ENCODE measurements around the gene WASF1. TPM values are rescaled to one million over a fixed set of nuclear protein-coding genes. Genes with fewer than 3 reads are reported as not detected.
A peak's percentile ranks its signal among the peaks of the same experiment; 100 is the strongest.
"Not testable (repeated sequence)": the region's sequence is repeated elsewhere in the genome, so short reads cannot be mapped to it uniquely, and the experiment has no call there.

The WASF1 gene
- total RNA-seq, 1 experiment from 2014 or later, result 15.3 TPM

- Histone ChIP-seq H3K4me3 (ENCODE audit: insufficient read depth, low read depth, low read length) (no peak overlapping the region), H3K36me3 (replicated peaks; ENCODE audit: control insufficient read depth, insufficient read depth, low read length) (no peaks in the 10 kb centered on the region), H3K27me3 (ENCODE audit: control insufficient read depth, insufficient read depth, low read length) (no peaks in the 10 kb centered on the region)
- no peak for DNase-seq
Observed at GRCh38 chr6:110085285-110085684, 94.2 kb downstream of the WASF1 start.

DNA sequence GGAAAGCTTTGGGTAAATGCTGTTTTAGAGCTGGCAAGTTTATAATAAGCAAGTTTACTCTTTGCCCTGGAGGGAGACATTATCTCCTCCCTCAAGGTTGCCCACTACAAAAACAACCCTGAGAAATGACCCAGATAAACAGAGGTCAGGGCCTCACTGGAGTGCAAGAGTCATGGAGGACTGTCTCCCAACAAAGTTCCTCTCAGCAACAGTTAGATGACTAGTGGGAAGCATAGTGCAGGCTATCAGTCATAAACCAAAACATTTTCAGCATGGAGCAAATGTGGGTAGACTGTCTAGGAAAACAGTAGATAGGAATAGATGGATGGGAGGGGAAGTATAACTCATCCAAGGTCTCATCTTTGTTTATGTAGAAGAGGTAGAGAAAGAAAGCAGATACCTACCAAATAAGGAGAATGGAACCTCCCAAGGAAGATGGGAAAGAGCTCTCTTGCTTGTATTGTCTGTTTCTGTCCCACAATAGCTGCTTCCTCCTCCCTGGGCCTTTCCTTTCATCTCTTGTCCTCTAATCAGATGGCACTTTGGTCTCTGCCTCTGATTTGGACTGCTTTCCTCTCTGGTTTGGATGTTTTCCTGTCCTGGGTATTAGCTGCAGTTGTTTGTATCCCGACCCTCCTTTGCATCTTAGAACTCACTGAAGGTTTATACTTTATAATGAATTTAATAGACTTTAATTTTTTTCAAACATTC, 95.4 kb downstream of the WASF1 start:
- Histone ChIP-seq H3K4me3 (ENCODE audit: insufficient read depth, low read depth, low read length) (no peak overlapping the region), H3K27me3 (ENCODE audit: control insufficient read depth, insufficient read depth, low read length) (no peaks in the 10 kb centered on the region), H3K36me3 (replicated peaks; ENCODE audit: control insufficient read depth, insufficient read depth, low read length) (no peaks in the 10 kb centered on the region)
- DNase-seq, result no peak

GRCh38 chr6:110075406-110075805, 104.1 kb downstream of the WASF1 start:
- Histone ChIP-seq H3K27me3 (ENCODE audit: control insufficient read depth, insufficient read depth, low read length) (no peaks in the 10 kb centered on the region), H3K4me3 (ENCODE audit: insufficient read depth, low read depth, low read length) (no peak overlapping the region), H3K36me3 (replicated peaks; ENCODE audit: control insufficient read depth, insufficient read depth, low read length) (no peaks in the 10 kb centered on the region)
- DNase-seq, result no peak

DNA sequence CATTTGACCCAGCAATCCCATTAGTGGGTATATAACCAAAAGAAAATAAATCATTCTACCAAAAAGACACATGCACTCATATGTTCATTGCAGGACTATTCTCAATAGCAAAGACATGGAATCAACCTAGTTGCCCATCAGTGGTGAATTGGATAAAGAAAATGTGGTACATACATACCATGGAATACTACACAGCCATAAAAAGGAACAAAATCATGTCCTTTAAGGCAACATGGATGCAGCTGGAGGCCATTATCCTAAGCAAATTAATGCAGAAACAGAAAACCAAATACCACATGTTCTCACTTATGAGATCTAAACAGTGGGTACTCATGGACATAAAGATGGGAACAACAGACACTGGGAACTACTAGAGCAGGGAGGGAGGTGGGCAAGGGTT, 106.0 kb downstream of the WASF1 start:
- DNase-seq; H3K27me3 ChIP-seq (ENCODE audit: control insufficient read depth, insufficient read depth, low read length); H3K36me3 ChIP-seq (replicated peaks; ENCODE audit: control insufficient read depth, insufficient read depth, low read length); H3K4me3 ChIP-seq (ENCODE audit: insufficient read depth, low read depth, low read length): not testable (repeated sequence)

- Histone ChIP-seq H3K36me3 (replicated peaks; ENCODE audit: control insufficient read depth, insufficient read depth, low read length) (no peaks in the 10 kb centered on the region), H3K27me3 (ENCODE audit: control insufficient read depth, insufficient read depth, low read length) (no peaks in the 10 kb centered on the region), H3K4me3 (ENCODE audit: insufficient read depth, low read depth, low read length) (no peak overlapping the region)
- DNase-seq, result no peak
Observed at GRCh38 chr6:110068592-110068967, 110.9 kb downstream of the WASF1 start.

DNA sequence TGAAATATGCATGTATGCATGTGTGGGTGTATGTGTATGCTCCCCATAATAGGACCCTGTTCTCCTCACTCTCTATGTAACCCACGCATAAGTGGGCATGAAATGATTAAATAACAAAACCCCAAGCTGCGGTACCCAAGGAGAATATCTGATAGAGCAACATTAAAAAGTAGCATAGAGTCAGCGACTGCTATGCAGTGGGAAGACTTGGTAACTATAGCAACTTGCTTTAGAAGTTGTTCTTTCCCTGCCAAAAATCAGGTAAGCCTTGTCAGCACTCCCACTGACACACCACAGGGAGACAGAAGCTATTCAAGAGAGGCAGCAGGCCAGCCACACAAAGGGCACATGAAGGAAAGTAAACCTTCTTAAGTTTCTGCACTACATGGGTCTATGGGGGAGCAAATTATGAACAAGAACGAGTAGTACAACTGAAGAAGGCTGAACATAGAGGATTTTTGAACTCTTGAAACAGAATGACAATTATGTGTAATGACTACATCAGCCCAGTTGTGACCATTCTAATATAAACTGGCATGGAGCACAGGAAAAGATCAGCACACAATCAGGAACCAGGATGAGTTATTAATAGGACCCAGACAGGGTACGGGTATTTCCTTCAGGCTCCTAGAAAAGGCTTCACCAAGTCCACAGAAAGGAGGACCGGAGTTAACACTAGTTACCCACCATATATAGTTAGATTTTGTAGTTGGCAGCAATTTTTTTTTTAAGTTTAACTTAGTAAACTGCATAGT, 111.5 kb downstream of the WASF1 start:
- Histone ChIP-seq H3K4me3 (ENCODE audit: insufficient read depth, low read depth, low read length) (no peak overlapping the region), H3K36me3 (replicated peaks; ENCODE audit: control insufficient read depth, insufficient read depth, low read length) (no peaks in the 10 kb centered on the region), H3K27me3 (ENCODE audit: control insufficient read depth, insufficient read depth, low read length) (no peaks in the 10 kb centered on the region)
- DNase-seq, result peak; percentile 35

- no peaks in the 10 kb centered on the region for H3K36me3 ChIP-seq (replicated peaks; ENCODE audit: control insufficient read depth, insufficient read depth, low read length)
- no peak for DNase-seq
- H3K27me3 ChIP-seq (ENCODE audit: control insufficient read depth, insufficient read depth, low read length), result no peaks in the 10 kb centered on the region
- no peak overlapping the region for H3K4me3 ChIP-seq (ENCODE audit: insufficient read depth, low read depth, low read length)
Observed at GRCh38 chr6:110064744-110065524, 114.5 kb downstream of the WASF1 start.

DNA sequence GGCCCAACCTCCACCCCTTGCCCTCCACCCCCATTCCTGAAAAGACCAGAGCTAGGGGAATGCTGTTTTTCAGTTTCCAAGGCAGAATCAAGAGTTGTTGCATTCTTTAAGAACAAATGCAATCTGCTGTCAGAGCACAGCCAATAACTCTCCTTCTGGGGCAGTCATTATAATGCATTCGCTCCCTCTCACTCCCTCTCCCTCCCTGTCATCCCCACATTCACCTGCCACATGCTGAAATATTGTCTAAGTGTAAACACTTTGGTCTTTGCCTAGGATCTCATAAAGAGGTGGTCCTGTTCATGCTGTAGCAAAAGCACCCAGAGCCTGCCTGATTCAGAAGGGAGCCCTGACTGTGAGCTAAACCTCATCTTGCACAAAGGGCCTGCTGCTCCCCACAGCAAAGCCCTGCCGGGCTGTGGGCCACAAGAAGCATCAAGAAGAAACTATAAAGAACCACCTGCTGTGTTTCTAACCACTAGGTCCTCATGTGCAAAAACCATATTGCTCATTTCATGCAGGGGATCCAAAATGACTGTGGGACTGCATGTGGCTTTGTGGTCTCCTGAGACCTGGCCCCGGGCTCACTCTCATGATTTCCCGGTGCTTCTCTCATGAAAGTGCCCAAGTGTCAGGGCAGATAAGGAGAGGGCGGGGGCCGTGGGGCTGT, 115.7 kb downstream of the WASF1 start:
- Histone ChIP-seq H3K4me3 (ENCODE audit: insufficient read depth, low read depth, low read length) (no peak overlapping the region), H3K27me3 (ENCODE audit: control insufficient read depth, insufficient read depth, low read length) (no peaks in the 10 kb centered on the region), H3K36me3 (replicated peaks; ENCODE audit: control insufficient read depth, insufficient read depth, low read length) (no peaks in the 10 kb centered on the region)
- DNase-seq, result no peak

DNA sequence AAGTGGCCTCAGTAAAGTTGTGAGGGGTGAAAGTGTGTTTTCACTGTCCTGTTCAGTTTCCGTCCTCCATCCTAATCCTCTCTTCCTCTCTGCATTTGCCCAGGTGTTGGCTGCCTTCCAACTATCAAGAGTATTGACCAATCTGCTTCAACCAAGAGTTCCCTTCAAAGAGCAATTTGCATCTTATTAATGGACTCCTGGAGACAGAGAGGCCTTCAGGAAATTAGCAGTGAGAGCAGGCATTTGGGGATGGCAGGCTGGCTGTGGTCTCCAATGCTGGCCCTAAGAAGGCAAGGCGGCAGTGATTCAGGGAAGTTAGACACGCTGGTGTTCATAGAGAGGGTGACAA, 124.1 kb downstream of the WASF1 start:
- Histone ChIP-seq H3K36me3 (replicated peaks; ENCODE audit: control insufficient read depth, insufficient read depth, low read length) (no peaks in the 10 kb centered on the region), H3K4me3 (ENCODE audit: insufficient read depth, low read depth, low read length) (no peak overlapping the region), H3K27me3 (ENCODE audit: control insufficient read depth, insufficient read depth, low read length) (no peaks in the 10 kb centered on the region)
- no peak for DNase-seq

DNA sequence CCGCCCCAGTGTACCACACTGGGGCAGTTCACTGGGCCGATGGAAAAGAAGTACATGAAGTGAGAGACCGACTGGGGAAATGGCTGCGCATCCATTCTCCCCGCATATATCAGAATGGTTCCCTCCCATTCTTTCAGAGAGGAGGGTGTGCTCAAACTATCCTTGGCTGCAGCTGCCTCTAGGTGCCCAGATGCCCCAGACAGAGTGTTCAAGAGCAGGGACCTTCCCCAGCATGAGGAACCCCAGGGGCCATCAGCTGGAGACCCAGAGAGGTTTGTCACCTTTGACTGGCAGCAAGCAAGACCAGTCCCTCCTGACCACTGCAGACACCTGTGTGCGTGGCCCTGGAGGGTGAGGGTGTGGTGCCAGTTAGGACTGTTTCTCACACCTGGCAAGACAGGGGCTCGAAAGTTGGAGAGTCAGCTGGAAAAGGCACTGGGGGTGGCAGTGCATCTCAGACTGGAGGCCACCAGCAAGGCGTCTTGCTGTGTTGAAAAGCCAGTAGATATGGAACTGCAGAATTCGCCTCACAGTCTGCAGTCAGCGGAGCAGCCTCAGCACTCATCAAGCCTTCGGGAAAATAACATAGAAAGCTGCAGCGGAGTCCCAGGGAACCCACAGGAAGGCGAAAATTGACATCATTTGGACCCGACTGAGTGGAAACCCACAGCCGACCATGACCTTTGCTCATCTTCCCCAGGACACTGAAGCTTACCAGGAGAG, 124.6 kb downstream of the WASF1 start:
- Histone ChIP-seq H3K27me3 (ENCODE audit: control insufficient read depth, insufficient read depth, low read length) (no peaks in the 10 kb centered on the region), H3K36me3 (replicated peaks; ENCODE audit: control insufficient read depth, insufficient read depth, low read length) (no peaks in the 10 kb centered on the region), H3K4me3 (ENCODE audit: insufficient read depth, low read depth, low read length) (no peak overlapping the region)
- DNase-seq, result no peak

DNA sequence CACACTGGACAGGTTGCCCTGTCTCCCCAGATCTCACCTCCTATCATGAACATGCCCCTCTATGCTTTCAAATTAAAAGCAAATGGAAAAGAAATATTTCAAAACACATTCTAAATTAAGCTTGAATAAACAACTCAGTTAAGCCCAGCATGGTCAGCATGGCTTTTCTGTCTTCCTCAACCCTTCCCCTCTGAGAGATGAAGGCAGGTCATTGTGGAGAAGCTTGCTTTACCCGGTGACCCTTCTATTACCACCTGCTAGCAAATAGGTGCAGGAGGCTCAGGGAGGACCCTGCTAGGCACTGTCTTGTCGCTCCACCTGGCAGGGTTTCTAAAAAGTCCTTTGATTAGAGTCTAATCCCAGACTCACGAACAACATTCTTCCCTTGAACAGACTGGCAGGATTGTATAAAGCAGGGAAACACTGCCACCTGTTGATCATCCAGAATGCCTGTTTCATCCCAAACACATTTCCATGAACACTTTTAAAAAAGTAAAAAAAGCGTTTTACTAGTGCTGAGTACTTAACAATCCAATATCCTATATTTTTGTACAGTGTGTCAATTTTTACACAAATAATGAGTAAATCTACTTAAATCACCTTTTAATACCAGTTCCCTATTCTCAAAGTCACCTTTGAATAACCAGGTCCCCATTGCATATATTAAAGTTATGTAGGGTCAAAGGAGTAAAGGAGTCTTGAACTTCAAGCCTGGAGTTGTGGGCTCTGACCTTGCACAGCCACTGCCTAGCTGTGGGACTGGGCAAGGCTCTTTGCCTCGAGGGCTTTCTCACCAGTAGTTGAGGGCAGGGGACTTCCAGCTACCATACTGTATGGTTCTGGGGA, 125.9 kb downstream of the WASF1 start:
- Histone ChIP-seq H3K27me3 (ENCODE audit: control insufficient read depth, insufficient read depth, low read length) (no peaks in the 10 kb centered on the region), H3K4me3 (ENCODE audit: insufficient read depth, low read depth, low read length) (no peak overlapping the region), H3K36me3 (replicated peaks; ENCODE audit: control insufficient read depth, insufficient read depth, low read length) (no peaks in the 10 kb centered on the region)
- peak; percentile 48 for DNase-seq

- no peaks in the 10 kb centered on the region for H3K27me3 ChIP-seq (ENCODE audit: control insufficient read depth, insufficient read depth, low read length)
- H3K36me3 ChIP-seq (replicated peaks; ENCODE audit: control insufficient read depth, insufficient read depth, low read length), result no peaks in the 10 kb centered on the region
- DNase-seq, result no peak
- H3K4me3 ChIP-seq (ENCODE audit: insufficient read depth, low read depth, low read length), result no peak overlapping the region
Observed at GRCh38 chr6:110050440-110050813, 129.0 kb downstream of the WASF1 start.
